IMR-90 (cell line): ENCODE data around the gene ZFP57.

ENCODE experiments used
- CEBPB ChIP-seq: IDR thresholded peaks from 2 replicates; pipeline ENCODE4 v1.6.1; 2012; ENCODE audit warnings: low read depth, low read length, improper control_type of control experiment
- CHD1 ChIP-seq: IDR thresholded peaks from 2 replicates; pipeline ENCODE4 v1.6.1; 2012; ENCODE audit warnings: low read depth, low read length, improper control_type of control experiment
- FOS ChIP-seq: fragments of 150-350 bp; IDR thresholded peaks from 2 replicates; pipeline ENCODE4 v1.6.1; 2016; ENCODE audit warnings: low read depth, low read length
- MAFK ChIP-seq: IDR thresholded peaks from 2 replicates; pipeline ENCODE4 v1.6.1; 2012; ENCODE audit warnings: low read depth, low read length, improper control_type of control experiment
- MXI1 ChIP-seq: IDR thresholded peaks from 2 replicates; pipeline ENCODE4 v1.6.1; 2012; ENCODE audit warnings: low read depth, mild to moderate bottlenecking, low read length, moderate library complexity, borderline replicate concordance
- NFE2L2 ChIP-seq: fragments of 150-350 bp; IDR thresholded peaks from 2 replicates; pipeline ENCODE4 v1.6.1; 2016; ENCODE audit warnings: low read depth, mild to moderate bottlenecking, low read length
- POLR2A ChIP-seq: IDR thresholded peaks from 2 replicates; pipeline ENCODE4 v1.6.1; 2012; ENCODE audit warnings: mild to moderate bottlenecking, low read depth, low read length
- RAD21 ChIP-seq: IDR thresholded peaks from 2 replicates; pipeline ENCODE4 v1.6.1; 2012; ENCODE audit warnings: low read length, improper control_type of control experiment
- RCOR1 ChIP-seq: IDR thresholded peaks from 2 replicates; pipeline ENCODE4 v1.6.1; 2012; ENCODE audit warnings: mild to moderate bottlenecking, low read length, improper control_type of control experiment; ENCODE audit not compliant: insufficient replicate concordance
- RFX5 ChIP-seq: IDR thresholded peaks from 2 replicates; pipeline ENCODE4 v1.8.0; 2012; ENCODE audit warnings: low read depth, mild to moderate bottlenecking, low read length, moderate library complexity
- SMC3 ChIP-seq: fragments of 150-350 bp; IDR thresholded peaks from 2 replicates; pipeline ENCODE4 v1.6.1; 2016; ENCODE audit warnings: low read depth, mild to moderate bottlenecking, antibody characterized with exemption, low read length, moderate library complexity
- TF ChIP-seq, protein P1 (sequence below): conservative IDR thresholded peaks from 2 replicates; pipeline ENCODE4 v1.5.1; 2012; ENCODE audit warnings: mild to moderate bottlenecking, low read depth, low read length, improper control_type of control experiment
- TF ChIP-seq, protein P2 (sequence below): fragments of 150-350 bp; IDR thresholded peaks from 2 replicates; pipeline ENCODE4 v1.6.1; 2017; ENCODE audit warnings: mild to moderate bottlenecking, antibody characterized with exemption, low read length, low read depth
- TF ChIP-seq, protein P3 (sequence below): fragments of 150-350 bp; IDR thresholded peaks from 2 replicates; pipeline ENCODE4 v1.6.1; 2016; ENCODE audit warnings: low read depth, mild to moderate bottlenecking, low read length, moderate library complexity, borderline replicate concordance

DNA sequence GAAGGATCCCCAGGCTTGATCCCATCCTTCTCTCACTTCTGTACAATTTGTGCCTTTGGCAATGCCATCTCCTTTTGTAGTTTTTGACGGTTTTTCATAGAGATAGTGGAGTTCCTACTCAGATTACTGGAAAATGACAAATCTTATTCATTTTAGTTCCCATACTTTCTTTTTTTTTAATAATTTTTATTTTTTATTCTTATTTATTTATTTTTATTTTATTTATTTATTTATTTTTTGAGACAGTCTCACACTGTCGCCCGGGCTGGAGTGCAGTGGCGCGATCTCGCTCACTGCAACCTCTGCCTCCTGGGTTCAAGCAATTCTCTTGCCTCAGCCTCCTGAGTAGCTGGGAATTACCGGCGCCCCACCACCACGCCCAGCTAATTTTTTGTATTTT, 43.7 kb downstream of the ZFP57 start:
- no peak for TF ChIP-seq MAFK
- TF ChIP-seq, protein P1, sequence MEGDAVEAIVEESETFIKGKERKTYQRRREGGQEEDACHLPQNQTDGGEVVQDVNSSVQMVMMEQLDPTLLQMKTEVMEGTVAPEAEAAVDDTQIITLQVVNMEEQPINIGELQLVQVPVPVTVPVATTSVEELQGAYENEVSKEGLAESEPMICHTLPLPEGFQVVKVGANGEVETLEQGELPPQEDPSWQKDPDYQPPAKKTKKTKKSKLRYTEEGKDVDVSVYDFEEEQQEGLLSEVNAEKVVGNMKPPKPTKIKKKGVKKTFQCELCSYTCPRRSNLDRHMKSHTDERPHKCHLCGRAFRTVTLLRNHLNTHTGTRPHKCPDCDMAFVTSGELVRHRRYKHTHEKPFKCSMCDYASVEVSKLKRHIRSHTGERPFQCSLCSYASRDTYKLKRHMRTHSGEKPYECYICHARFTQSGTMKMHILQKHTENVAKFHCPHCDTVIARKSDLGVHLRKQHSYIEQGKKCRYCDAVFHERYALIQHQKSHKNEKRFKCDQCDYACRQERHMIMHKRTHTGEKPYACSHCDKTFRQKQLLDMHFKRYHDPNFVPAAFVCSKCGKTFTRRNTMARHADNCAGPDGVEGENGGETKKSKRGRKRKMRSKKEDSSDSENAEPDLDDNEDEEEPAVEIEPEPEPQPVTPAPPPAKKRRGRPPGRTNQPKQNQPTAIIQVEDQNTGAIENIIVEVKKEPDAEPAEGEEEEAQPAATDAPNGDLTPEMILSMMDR: no peak
- TF ChIP-seq, protein P2, sequence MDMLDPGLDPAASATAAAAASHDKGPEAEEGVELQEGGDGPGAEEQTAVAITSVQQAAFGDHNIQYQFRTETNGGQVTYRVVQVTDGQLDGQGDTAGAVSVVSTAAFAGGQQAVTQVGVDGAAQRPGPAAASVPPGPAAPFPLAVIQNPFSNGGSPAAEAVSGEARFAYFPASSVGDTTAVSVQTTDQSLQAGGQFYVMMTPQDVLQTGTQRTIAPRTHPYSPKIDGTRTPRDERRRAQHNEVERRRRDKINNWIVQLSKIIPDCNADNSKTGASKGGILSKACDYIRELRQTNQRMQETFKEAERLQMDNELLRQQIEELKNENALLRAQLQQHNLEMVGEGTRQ: no peak
- no peak for TF ChIP-seq POLR2A
- TF ChIP-seq, protein P3, sequence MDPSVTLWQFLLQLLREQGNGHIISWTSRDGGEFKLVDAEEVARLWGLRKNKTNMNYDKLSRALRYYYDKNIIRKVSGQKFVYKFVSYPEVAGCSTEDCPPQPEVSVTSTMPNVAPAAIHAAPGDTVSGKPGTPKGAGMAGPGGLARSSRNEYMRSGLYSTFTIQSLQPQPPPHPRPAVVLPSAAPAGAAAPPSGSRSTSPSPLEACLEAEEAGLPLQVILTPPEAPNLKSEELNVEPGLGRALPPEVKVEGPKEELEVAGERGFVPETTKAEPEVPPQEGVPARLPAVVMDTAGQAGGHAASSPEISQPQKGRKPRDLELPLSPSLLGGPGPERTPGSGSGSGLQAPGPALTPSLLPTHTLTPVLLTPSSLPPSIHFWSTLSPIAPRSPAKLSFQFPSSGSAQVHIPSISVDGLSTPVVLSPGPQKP: no peak
- no peak for TF ChIP-seq CEBPB
- TF ChIP-seq RFX5: no peak
- TF ChIP-seq MXI1: no peak
- TF ChIP-seq RCOR1: no peak
- TF ChIP-seq FOS: no peak
- TF ChIP-seq NFE2L2: no peak
- TF ChIP-seq SMC3: no peak
- TF ChIP-seq RAD21: no peak
- no peak for TF ChIP-seq CHD1
